ENCODE measurements around the gene GPR107.

GPR107 gene

DNA sequence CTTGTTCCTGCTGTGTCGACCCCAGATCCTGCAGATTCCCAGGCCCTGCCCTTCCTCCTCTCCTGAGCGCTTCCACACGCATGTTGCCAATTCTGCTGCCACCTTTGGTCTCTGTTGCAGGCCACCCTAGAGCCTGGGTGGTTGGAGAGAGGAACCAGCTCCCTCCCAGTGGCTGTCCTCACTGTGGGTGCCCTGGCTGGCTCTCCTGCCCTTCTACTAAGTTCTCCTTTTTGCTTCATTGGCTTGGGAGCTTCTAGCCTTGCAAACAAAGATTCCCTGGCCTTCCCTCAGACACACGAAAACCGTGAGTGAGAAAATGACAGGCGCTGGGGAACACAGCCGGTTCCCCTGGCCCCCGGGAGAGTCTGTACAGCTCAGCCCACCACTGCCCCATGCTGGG, 104.3 kb downstream of the GPR107 start:
- H3K4me3 ChIP-seq (ENCODE audit: low read depth, low read length), result no peak overlapping the region
- TF ChIP-seq, protein P1, sequence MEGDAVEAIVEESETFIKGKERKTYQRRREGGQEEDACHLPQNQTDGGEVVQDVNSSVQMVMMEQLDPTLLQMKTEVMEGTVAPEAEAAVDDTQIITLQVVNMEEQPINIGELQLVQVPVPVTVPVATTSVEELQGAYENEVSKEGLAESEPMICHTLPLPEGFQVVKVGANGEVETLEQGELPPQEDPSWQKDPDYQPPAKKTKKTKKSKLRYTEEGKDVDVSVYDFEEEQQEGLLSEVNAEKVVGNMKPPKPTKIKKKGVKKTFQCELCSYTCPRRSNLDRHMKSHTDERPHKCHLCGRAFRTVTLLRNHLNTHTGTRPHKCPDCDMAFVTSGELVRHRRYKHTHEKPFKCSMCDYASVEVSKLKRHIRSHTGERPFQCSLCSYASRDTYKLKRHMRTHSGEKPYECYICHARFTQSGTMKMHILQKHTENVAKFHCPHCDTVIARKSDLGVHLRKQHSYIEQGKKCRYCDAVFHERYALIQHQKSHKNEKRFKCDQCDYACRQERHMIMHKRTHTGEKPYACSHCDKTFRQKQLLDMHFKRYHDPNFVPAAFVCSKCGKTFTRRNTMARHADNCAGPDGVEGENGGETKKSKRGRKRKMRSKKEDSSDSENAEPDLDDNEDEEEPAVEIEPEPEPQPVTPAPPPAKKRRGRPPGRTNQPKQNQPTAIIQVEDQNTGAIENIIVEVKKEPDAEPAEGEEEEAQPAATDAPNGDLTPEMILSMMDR (IDR thresholded peaks at IDR 0.05; ENCODE audit: low read depth, low read length, missing control alignments), result no peak
- DNase-seq (ENCODE audit: low read depth), result no peak

GRCh38 chr9:130159057-130159456, 105.4 kb downstream of the GPR107 start:
- DNase-seq (ENCODE audit: low read depth), result no peak
- TF ChIP-seq, protein P1 (IDR thresholded peaks at IDR 0.05; ENCODE audit: low read depth, low read length, missing control alignments), result no peak
- H3K4me3 ChIP-seq (ENCODE audit: low read depth, low read length), result no peak overlapping the region

DNA sequence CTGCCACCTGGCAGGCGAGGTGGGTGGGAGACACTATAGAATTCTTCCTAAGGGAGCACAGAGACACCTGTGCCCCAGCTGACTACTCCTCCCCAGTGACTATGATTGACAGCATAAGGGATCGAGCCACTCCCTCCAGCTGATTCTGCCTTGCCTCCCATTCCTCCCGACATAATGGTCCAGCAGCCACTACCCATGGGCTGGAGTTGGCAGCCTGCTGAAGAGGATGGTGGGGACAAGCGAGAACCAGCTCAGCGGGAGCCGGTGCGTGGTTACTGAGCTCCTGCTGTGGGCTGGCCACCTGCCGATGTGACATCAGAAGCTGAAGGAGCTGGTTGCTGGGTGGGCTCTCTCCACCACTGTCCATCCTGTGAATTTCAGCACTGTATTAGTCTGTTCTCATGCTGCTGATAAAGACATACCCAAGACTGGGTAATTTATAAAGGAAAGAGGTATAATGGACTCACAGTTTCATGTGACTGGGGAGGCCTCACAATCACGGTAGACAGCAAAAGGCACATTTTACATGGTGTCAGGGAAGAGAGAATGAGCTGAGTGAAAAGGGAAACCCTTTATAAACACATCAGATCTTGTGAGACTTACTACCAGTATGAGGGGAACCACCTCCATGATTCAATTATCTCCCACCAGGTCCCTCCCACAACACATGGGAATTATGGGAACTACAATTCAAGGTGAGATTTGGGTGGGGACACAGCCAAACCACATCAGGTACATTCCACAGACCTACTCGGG, 106.4 kb downstream of the GPR107 start:
- TF ChIP-seq, protein P1 (IDR thresholded peaks at IDR 0.05; ENCODE audit: low read depth, low read length, missing control alignments), result no peak
- no peak for DNase-seq (ENCODE audit: low read depth)
- no peak overlapping the region for H3K4me3 ChIP-seq (ENCODE audit: low read depth, low read length)

DNA sequence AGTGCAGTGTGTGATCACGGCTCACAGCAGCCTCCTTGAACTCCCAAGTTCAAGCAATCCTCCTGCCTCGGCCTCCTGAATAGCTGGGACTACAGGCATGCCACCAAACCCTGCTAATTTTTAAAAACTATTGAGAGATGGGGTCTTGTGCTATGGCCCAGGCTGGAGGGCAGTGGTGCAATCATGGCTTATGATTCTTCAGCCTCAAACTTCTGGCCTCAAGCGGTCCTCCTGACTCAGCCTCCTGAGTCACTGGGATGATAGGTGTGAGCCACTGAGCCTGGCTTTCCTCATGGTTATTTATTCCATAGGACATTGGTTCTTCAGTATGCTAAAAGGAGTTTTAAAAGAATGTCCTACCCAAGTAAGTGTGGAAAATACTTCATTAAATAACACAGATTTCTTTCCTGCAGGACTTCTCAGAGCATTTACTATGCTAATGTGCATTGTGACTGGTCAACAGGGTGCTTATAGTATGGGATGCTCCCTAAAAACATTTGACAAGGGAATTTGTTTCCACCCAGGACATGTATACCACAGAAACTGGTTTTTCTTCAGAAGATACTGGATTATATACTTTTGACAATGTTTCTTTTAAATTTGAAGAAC, 107.3 kb downstream of the GPR107 start:
- H3K4me3 ChIP-seq (ENCODE audit: low read depth, low read length), result no peak overlapping the region
- DNase-seq (ENCODE audit: low read depth), result no peak
- TF ChIP-seq, protein P1 (IDR thresholded peaks at IDR 0.05; ENCODE audit: low read depth, low read length, missing control alignments), result no peak

DNA sequence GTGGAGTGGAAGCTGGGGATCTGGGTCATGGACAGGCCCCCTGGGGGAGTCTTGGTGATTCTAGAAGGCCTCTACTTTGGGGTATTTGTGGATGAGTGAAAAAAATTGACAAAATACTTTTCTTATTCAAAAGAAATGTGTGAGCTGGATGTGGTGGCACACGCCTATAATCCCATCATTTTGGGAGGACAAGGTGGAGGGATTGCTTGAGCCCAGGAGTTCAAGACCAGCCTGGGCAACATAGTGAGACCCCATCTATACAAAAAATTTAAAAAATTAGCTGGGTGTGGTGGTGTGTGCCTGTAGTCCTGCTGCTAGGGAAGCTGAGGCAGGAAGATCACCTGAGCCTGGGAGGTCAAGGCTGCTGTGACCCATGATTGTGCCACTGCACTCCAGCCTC, 111.9 kb downstream of the GPR107 start:
- DNase-seq (ENCODE audit: low read depth), result no peak
- TF ChIP-seq, protein P1 (IDR thresholded peaks at IDR 0.05; ENCODE audit: low read depth, low read length, missing control alignments), result no peak

DNA sequence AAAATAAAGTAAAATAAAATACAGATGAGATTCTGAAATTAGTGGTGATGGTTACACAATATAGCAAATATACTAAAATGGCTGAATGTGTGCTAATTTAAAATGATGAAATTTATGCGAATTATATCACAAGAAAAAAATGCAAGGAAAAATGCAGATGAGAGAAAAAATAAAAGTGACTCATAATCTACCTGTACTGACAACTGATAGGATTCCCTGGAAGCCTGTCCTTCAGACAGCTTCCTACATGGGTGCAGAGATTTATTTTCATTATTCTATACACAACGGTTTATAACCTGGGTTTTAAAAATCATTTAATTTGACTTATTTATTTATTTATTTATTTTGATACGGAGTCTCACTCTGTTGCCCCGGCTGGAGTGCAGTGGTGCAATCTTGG, 112.7 kb downstream of the GPR107 start:
- no peak for DNase-seq (ENCODE audit: low read depth)
- TF ChIP-seq, protein P1 (IDR thresholded peaks at IDR 0.05; ENCODE audit: low read depth, low read length, missing control alignments), result no peak

More for the DNA sequence above, 111.9 kb downstream of the GPR107 start:
- H3K4me3 ChIP-seq (ENCODE audit: low read depth, low read length), result no peak overlapping the region

More for the DNA sequence above, 112.7 kb downstream of the GPR107 start:
- H3K4me3 ChIP-seq (ENCODE audit: low read depth, low read length), result no peak overlapping the region

Data from GM12864 (cell line).